A673 (cell line): ENCODE measurements around the gene MAP7.

Experiments used
- EZH2 ChIP-seq: fragments of 200-600 bp; sonication (generic); IDR thresholded peaks from 2 replicates; pipeline ENCODE4 v1.6.1; 2017; ENCODE audit warnings: borderline replicate concordance, low read depth, mild to moderate bottlenecking, mixed read lengths, antibody characterized with exemption, low read length; ENCODE audit not compliant: poor library complexity, severe bottlenecking
- TF ChIP-seq, protein P1 (sequence below): fragments of 300-800, 200-600 bp; sonication (generic); conservative IDR thresholded peaks from 2 replicates; pipeline ENCODE4 v1.5.1; 2017; ENCODE audit warnings: low read depth, mild to moderate bottlenecking, antibody characterized with exemption, low read length, moderate library complexity, mixed read lengths

DNA sequence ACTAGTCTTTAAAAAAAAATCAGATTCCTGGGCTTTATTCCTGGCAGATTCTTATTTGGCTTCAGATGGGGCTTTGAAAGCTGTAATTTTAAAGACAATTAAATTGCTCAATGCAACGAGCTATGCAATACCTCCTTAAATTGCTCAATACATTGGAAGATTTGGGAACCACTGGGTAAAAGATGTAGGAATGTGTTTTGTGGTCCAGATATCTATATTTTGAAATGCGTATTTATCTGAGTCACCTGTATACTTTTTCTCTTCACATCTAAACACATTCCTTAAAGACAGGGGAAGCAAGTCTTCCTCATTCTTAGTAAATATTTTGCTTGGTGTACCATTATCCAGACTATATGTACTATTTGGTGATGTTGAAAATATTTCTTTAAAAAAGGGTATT, 29.6 kb upstream of the MAP7 start:
- TF ChIP-seq, protein P1, sequence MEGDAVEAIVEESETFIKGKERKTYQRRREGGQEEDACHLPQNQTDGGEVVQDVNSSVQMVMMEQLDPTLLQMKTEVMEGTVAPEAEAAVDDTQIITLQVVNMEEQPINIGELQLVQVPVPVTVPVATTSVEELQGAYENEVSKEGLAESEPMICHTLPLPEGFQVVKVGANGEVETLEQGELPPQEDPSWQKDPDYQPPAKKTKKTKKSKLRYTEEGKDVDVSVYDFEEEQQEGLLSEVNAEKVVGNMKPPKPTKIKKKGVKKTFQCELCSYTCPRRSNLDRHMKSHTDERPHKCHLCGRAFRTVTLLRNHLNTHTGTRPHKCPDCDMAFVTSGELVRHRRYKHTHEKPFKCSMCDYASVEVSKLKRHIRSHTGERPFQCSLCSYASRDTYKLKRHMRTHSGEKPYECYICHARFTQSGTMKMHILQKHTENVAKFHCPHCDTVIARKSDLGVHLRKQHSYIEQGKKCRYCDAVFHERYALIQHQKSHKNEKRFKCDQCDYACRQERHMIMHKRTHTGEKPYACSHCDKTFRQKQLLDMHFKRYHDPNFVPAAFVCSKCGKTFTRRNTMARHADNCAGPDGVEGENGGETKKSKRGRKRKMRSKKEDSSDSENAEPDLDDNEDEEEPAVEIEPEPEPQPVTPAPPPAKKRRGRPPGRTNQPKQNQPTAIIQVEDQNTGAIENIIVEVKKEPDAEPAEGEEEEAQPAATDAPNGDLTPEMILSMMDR: no peak
- TF ChIP-seq EZH2: no peak
